GM12891 (cell line): ENCODE data around the gene SPATA18.

Experiments
- PAX5 ChIP-seq: IDR thresholded peaks from 2 replicates; pipeline ENCODE4 v1.6.1; 2011; ENCODE audit warnings: low read length, moderate library complexity, mild to moderate bottlenecking; ENCODE audit not compliant: insufficient read depth, severe bottlenecking
- POLR2A ChIP-seq: IDR thresholded peaks from 2 replicates; pipeline ENCODE4 v1.6.1; 2011; ENCODE audit warnings: low read depth, low read length, control low read depth
- POLR2AphosphoS5 ChIP-seq: IDR thresholded peaks from 2 replicates; pipeline ENCODE4 v1.6.1; 2011; ENCODE audit warnings: low read depth, low read length, control low read depth
- POU2F2 ChIP-seq: IDR thresholded peaks from 2 replicates; pipeline ENCODE4 v1.6.1; 2011; ENCODE audit warnings: low read depth, mild to moderate bottlenecking, control low read depth, low read length, moderate library complexity
- SPI1 ChIP-seq: IDR thresholded peaks from 2 replicates; pipeline ENCODE4 v1.6.1; 2011; ENCODE audit warnings: low read depth, low read length, control low read depth
- TAF1 ChIP-seq: IDR thresholded peaks from 2 replicates; pipeline ENCODE4 v1.6.1; 2011; ENCODE audit warnings: low read depth, low read length, control low read depth

DNA sequence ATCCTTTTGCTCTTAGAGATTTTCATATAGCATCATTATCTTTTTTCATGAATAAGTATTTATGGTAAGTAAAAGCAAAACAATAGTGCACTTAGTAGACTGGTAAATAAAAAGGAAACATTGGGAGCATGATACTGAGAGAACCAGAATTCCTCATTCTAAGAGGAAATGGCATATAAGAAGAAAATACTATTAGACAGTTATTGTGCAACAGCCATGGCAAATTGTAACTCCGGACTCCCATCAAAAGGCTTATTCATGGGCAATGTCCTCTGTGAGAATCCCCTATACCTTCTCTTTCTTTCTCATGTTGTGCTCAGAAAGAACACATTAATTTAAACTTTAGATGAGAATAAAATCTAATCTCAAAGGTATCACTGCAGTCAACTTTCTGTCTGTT, 42.4 kb downstream of the SPATA18 start:
- TF ChIP-seq POLR2A (no peak), POLR2AphosphoS5 (no peak), SPI1 (no peak), TAF1 (no peak), PAX5 (no peak), POU2F2 (no peak)
